ENCODE data around the gene WNK1. TPM values are rescaled to one million over a fixed set of nuclear protein-coding genes. Genes with fewer than 3 reads are reported as not detected.
A peak's percentile ranks its signal among the peaks of the same experiment; 100 is the strongest.

The WNK1 gene
- polyA plus RNA-seq, 1 donor from 2014 or later, result 25.9 TPM

DNA sequence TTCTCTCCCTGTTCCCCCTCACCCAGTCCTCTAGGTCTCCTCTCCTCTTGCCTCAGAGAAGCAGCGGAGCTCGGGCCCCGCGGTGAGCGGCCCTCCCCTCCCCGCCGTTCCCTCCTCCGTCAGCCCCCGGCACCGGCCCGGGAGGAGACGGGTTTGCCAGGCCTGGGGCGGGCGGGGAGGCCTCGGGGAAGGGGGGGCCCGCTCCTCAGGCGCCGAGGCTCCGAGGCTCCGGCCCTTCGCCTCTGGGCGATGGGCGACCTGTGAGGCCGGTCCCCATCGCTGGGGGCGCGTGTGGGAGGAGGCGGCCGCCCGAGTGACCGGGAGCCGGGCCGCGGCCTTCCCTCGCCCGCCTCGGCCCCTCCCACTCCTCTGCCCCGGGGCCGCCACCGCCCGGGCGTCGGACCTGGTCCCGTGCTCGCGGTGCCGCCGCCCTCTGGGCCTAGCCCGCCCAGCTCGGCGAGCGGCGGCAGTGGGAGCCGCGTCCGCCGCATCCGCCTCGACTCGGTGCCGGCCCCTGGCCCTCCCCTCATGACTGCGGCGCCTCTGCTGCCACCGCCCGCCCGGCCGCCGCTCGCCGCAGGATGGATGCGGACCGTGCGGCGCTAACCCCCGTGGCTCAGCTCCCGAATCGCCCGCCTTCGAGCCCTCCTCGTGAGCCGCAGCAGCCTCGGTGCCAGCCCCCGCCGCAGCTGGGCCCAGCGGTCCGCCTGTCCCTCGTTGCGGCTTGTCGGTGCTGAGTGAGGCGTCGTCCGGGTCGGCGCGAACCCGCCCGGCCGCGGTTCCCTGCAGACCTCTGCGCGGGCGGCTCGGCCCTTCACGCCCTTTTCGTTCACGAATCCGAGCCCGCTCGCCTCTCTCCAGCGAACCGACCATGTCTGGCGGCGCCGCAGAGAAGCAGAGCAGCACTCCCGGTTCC, 574 bp downstream of the WNK1 start:
- peak overlapping the region; percentile 99 for H3K27ac ChIP-seq (ENCODE audit: low read length)
- H3K9ac ChIP-seq (ENCODE audit: low read length), result peak overlapping the region; percentile 92
- H3K79me2 ChIP-seq (replicated peaks; ENCODE audit: insufficient read depth, low read length), result peaks cover 51% of the 10 kb centered on the region

GRCh38 chr12:753611-754472, 1.5 kb downstream of the WNK1 start:
- Histone ChIP-seq H3K9me2 (ENCODE audit: insufficient read depth, low read length) (no peaks in the 10 kb centered on the region), H3K27ac (ENCODE audit: low read length) (peak overlapping the region; percentile 99), H4K20me1 (ENCODE audit: insufficient read depth) (peaks cover 33% of the 10 kb centered on the region), H3K9ac (ENCODE audit: low read length) (peak overlapping the region; percentile 92), H3K27me3 (ENCODE audit: insufficient read depth, low read depth, low read length) (no peaks in the 10 kb centered on the region), H3K79me2 (replicated peaks; ENCODE audit: insufficient read depth, low read length) (peaks cover 59% of the 10 kb centered on the region), H3K4me3 (ENCODE audit: low read length) (peak overlapping the region; percentile 95), H2AFZ (ENCODE audit: low read depth, low read length) (no peak overlapping the region), H3K4me2 (ENCODE audit: low read length) (peak overlapping the region; percentile 90), H3K9me3 (ENCODE audit: low read length) (no peaks in the 10 kb centered on the region), H3F3A (ENCODE audit: insufficient read depth, low read length, poor library complexity, severe bottlenecking) (peaks cover 6% of the 10 kb centered on the region), H3K36me3 (ENCODE audit: insufficient read depth, low read length) (no peaks in the 10 kb centered on the region)
- TF ChIP-seq MXI1 (conservative IDR thresholded peaks at IDR 0.05; ENCODE audit: poor library complexity, severe bottlenecking), result peak; percentile 21
- no peak for TF ChIP-seq REST (IDR thresholded peaks at IDR 0.05; ENCODE audit: borderline replicate concordance)

More for the DNA sequence above, 574 bp downstream of the WNK1 start:
- Histone ChIP-seq H3K9me2 (ENCODE audit: insufficient read depth, low read length) (no peaks in the 10 kb centered on the region), H2AFZ (ENCODE audit: low read depth, low read length) (no peak overlapping the region), H3K4me2 (ENCODE audit: low read length) (peak overlapping the region; percentile 90), H3K9me3 (ENCODE audit: low read length) (no peaks in the 10 kb centered on the region), H3K36me3 (ENCODE audit: insufficient read depth, low read length) (no peaks in the 10 kb centered on the region), H3F3A (ENCODE audit: insufficient read depth, low read length, poor library complexity, severe bottlenecking) (peaks cover 6% of the 10 kb centered on the region), H3K27me3 (ENCODE audit: insufficient read depth, low read depth, low read length) (no peaks in the 10 kb centered on the region), H3K4me3 (ENCODE audit: low read length) (peak overlapping the region; percentile 95), H4K20me1 (ENCODE audit: insufficient read depth) (peaks cover 33% of the 10 kb centered on the region)
- TF ChIP-seq SMC3 (conservative IDR thresholded peaks at IDR 0.05; ENCODE audit: poor library complexity) (no peak), EZH2 (IDR thresholded peaks at IDR 0.05; ENCODE audit: borderline replicate concordance, insufficient read depth, low read length, poor library complexity, severe bottlenecking) (no peak), POLR2AphosphoS5 (IDR thresholded peaks at IDR 0.05) (no peak), RAD21 (conservative IDR thresholded peaks at IDR 0.05) (no peak), TAF1 (IDR thresholded peaks at IDR 0.05; ENCODE audit: low read depth) (no peak), CTCF (IDR thresholded peaks at IDR 0.05; ENCODE audit: poor library complexity, severe bottlenecking) (peak; percentile 41), MXI1 (conservative IDR thresholded peaks at IDR 0.05; ENCODE audit: poor library complexity, severe bottlenecking) (peak; percentile 51)
